GM12878 (cell line): ENCODE measurements around the gene SAMD4A.

Experiments
- CTCF ChIP-seq, 3 experiments: IDR thresholded peaks in 2 of 3; conservative IDR thresholded peaks in 1 of 3; 2 replicates each; pipeline ENCODE4 v1.5.1; 2011; ENCODE audit warnings: low read depth in 3 of 3, low read length in 3 of 3, mild to moderate bottlenecking in 3 of 3, control low read depth in 2 of 3, moderate library complexity in 2 of 3, inconsistent platforms in 1 of 3, mixed read lengths in 1 of 3; ENCODE audit not compliant: control insufficient read depth in 2 of 3, insufficient read depth in 1 of 3; ENCODE audit errors: extremely low read depth in 1 of 3
- E2F8 ChIP-seq: fragments of 450-650 bp; IDR thresholded peaks from 2 replicates; pipeline ENCODE4 v1.6.1; 2018; ENCODE audit warnings: mild to moderate bottlenecking, low read depth, moderate library complexity; ENCODE audit not compliant: partially characterized antibody
- E4F1 ChIP-seq: fragments of 450-650 bp; IDR thresholded peaks from 2 replicates; pipeline ENCODE4 v1.6.1; 2018; ENCODE audit warnings: borderline replicate concordance, mild to moderate bottlenecking; ENCODE audit not compliant: partially characterized antibody
- GABPA ChIP-seq: IDR thresholded peaks from 2 replicates; pipeline ENCODE4 v1.6.1; 2014; ENCODE audit warnings: antibody characterized with exemption, low read depth, mild to moderate bottlenecking, inconsistent platforms
- NR2C2 ChIP-seq: IDR thresholded peaks from 2 replicates; pipeline ENCODE4 v1.6.1; 2011; ENCODE audit warnings: borderline replicate concordance, low read depth; ENCODE audit not compliant: control insufficient read depth, insufficient read length
- PAX8 ChIP-seq: fragments of 450-650 bp; IDR thresholded peaks from 2 replicates; pipeline ENCODE4 v1.6.1; 2017; ENCODE audit warnings: mild to moderate bottlenecking, moderate library complexity
- PBX3 ChIP-seq: IDR thresholded peaks from 2 replicates; pipeline ENCODE4 v1.6.1; 2011; ENCODE audit warnings: mild to moderate bottlenecking, low read depth, low read length, moderate library complexity; ENCODE audit not compliant: insufficient replicate concordance
- POLR2AphosphoS2 ChIP-seq: IDR thresholded peaks from 2 replicates; pipeline ENCODE4 v1.6.1; 2011; ENCODE audit warnings: low read depth, mild to moderate bottlenecking, low read length, improper control_type of control experiment, moderate library complexity
- POLR2AphosphoS5 ChIP-seq: IDR thresholded peaks from 2 replicates; pipeline ENCODE4 v1.6.1; 2011; ENCODE audit warnings: mild to moderate bottlenecking, low read length, inconsistent platforms
- RAD21 ChIP-seq: IDR thresholded peaks from 2 replicates; pipeline ENCODE4 v1.6.1; 2011; ENCODE audit warnings: mild to moderate bottlenecking, low read depth, low read length, moderate library complexity; ENCODE audit not compliant: insufficient read depth
- SMC3 ChIP-seq: IDR thresholded peaks from 2 replicates; pipeline ENCODE4 v1.6.1; 2011; ENCODE audit warnings: low read length, improper control_type of control experiment, borderline replicate concordance
- TBL1XR1 ChIP-seq: IDR thresholded peaks from 2 replicates; pipeline ENCODE4 v1.6.1; 2012; ENCODE audit warnings: low read depth, low read length, improper control_type of control experiment
- USF2 ChIP-seq: IDR thresholded peaks from 2 replicates; pipeline ENCODE4 v1.6.1; 2011; ENCODE audit warnings: low read depth, low read length, improper control_type of control experiment, borderline replicate concordance

- TF ChIP-seq SMC3 (no peak), GABPA (no peak), POLR2AphosphoS2 (no peak), PAX8 (no peak), TBL1XR1 (no peak), CTCF (IDR thresholded peaks at IDR 0.05 in 2 of 3, conservative IDR thresholded peaks at IDR 0.05 in 1 of 3; ENCODE audit: control insufficient read depth in 2 of 3, extremely low read depth in 1 of 3, insufficient read depth in 1 of 3, low read depth in 3 of 3, low read length in 3 of 3) (no peak), USF2 (no peak), NR2C2 (no peak), RAD21 (no peak), PBX3 (no peak), E2F8 (no peak), E4F1 (no peak), POLR2AphosphoS5 (no peak)
These were observed 117.2 kb downstream of the SAMD4A start for GRCh38 chr14:54683882-54684794.
